HCT116 (cell line): Measurements from ENCODE around the gene CYSTM1. TPM values are rescaled to one million over a fixed set of nuclear protein-coding genes. Genes with fewer than 3 reads are reported as not detected.

Source experiments
- ATAC-seq: fragments of 200-7000 bp; cut with Tn5 transposase; 2 replicates; pipeline ENCODE4 v1.9.1; 2020; ENCODE audit warnings: mild to moderate bottlenecking, moderate library complexity
- BruUV-seq: library from RNA; stranded (reverse); fragments of 400-500 nt; replicated peaks from 2 replicates; lab custom pipeline; 2021; lab: Mats Ljungman, UMichigan
- CTCF ChIA-PET: fragments of 300-600 bp; sonication (Branson Sonifier 250); formaldehyde crosslinking; loops from one replicate; lab custom pipeline; 2021; ENCODE audit warnings: antibody characterized with exemption; lab: Charles Lee
- POLR2A ChIA-PET: fragments of 300-600, 350-600 bp; sonication (Branson Sonifier 250); formaldehyde crosslinking; loops from one replicate; lab custom pipeline; 2021; ENCODE audit warnings: antibody characterized with exemption; lab: Charles Lee
- RAD21 ChIA-PET, 2 experiments: fragments of 300-600 bp; sonication (Branson Sonifier 250); formaldehyde crosslinking; loops; one replicate each; lab custom pipeline; 2023; ENCODE audit warnings: low total read pairs in 2 of 2; ENCODE audit not compliant: uncharacterized antibody in 2 of 2, unreplicated experiment in 2 of 2, low non-redundant PET in 1 of 2; lab: Charles Lee
- DNase-seq: peaks from one replicate; pipeline ENCODE4 v3.0.0-alpha.2; 2010; ENCODE audit warnings: low read depth, low spot score
- H2AFZ ChIP-seq: fragments of 200-600 bp; shearing (Covaris generic), sonication (generic); 2 replicates; pipeline ENCODE4 v1.6.1; 2017; ENCODE audit warnings: low read depth, mixed run types, mixed read lengths, antibody characterized with exemption, low read length; ENCODE audit not compliant: poor library complexity, severe bottlenecking
- H3K27ac ChIP-seq: 2 replicates; pipeline ENCODE4 v1.5.1; 2012; ENCODE audit warnings: low read depth, low read length
- H3K27me3 ChIP-seq: fragments of 200-600 bp; sonication (generic); 2 replicates; pipeline ENCODE4 v1.6.1; 2016; ENCODE audit warnings: mixed run types, low read length, mixed read lengths; ENCODE audit not compliant: insufficient read depth
- H3K36me3 ChIP-seq, 2 experiments: fragments of 200-500 bp in 1 of 2; fragments of 200-600 bp in 1 of 2; sonication (Bioruptor generic) in 1 of 2; sonication (generic) in 1 of 2; 2 replicates each; pipeline versions ENCODE4 v1.5.1 to v1.6.1; 2014 to 2016; ENCODE audit warnings: low read length in 2 of 2, inconsistent platforms in 1 of 2, mixed read lengths in 1 of 2, mixed run types in 1 of 2; ENCODE audit not compliant: insufficient read depth in 2 of 2, control insufficient read depth in 1 of 2
- H3K4me1 ChIP-seq, 2 experiments: fragments of 200-600 bp in 1 of 2; sonication (generic) in 1 of 2; 2 replicates each; pipeline versions ENCODE4 v1.5.1 to v1.6.1; 2012 to 2017; ENCODE audit warnings: low read length in 2 of 2, inconsistent platforms in 1 of 2, mild to moderate bottlenecking in 1 of 2, mixed read lengths in 1 of 2, mixed run types in 1 of 2, moderate library complexity in 1 of 2; ENCODE audit not compliant: insufficient read depth in 2 of 2, control insufficient read depth in 1 of 2
- H3K4me2 ChIP-seq: fragments of 200-600 bp; sonication (generic); 2 replicates; pipeline ENCODE4 v1.6.1; 2017; ENCODE audit warnings: mixed run types, low read length, mixed read lengths
- H3K4me3 ChIP-seq, 2 experiments: fragments of 200-600 bp in 1 of 2; sonication (generic) in 1 of 2; replicated peaks in 1 of 2; 2 replicates each; pipeline ENCODE4 v1.5.1; 2011 to 2016; ENCODE audit warnings: low read length in 2 of 2, control low read depth in 1 of 2, low read depth in 1 of 2, mild to moderate bottlenecking in 1 of 2, mixed read lengths in 1 of 2, mixed run types in 1 of 2
- H3K79me2 ChIP-seq: fragments of 200-600 bp; sonication (generic); 2 replicates; pipeline ENCODE4 v1.6.1; 2017; ENCODE audit warnings: mild to moderate bottlenecking, mixed run types, low read length, moderate library complexity, mixed read lengths; ENCODE audit not compliant: insufficient read depth
- H3K9ac ChIP-seq: fragments of 200-600 bp; sonication (generic); 2 replicates; pipeline ENCODE4 v1.6.1; 2016; ENCODE audit warnings: low read length, mixed read lengths
- H3K9me2 ChIP-seq: fragments of 200-600 bp; sonication (generic), shearing (Covaris generic); 2 replicates; pipeline ENCODE4 v1.6.1; 2017; ENCODE audit warnings: mixed run types, mild to moderate bottlenecking, moderate library complexity; ENCODE audit not compliant: insufficient read depth
- H3K9me3 ChIP-seq, 2 experiments: fragments of 200-500 bp in 1 of 2; fragments of 200-600 bp in 1 of 2; sonication (Bioruptor generic) in 1 of 2; sonication (generic) in 1 of 2; 2 replicates each; pipeline ENCODE4 v1.6.1; 2014 to 2017; ENCODE audit warnings: low read length in 2 of 2, mixed read lengths in 2 of 2, inconsistent platforms in 1 of 2, low read depth in 1 of 2, mild to moderate bottlenecking in 1 of 2, mixed run types in 1 of 2, moderate library complexity in 1 of 2; ENCODE audit not compliant: control insufficient read depth in 1 of 2, insufficient read depth in 1 of 2
- H4K20me1 ChIP-seq: fragments of 200-600 bp; sonication (generic), shearing (Covaris generic); 2 replicates; pipeline ENCODE4 v1.6.1; 2017; ENCODE audit warnings: mixed run types, mild to moderate bottlenecking, moderate library complexity; ENCODE audit not compliant: insufficient read depth
- CEBPB ChIP-seq: IDR thresholded peaks from 2 replicates; pipeline ENCODE4 v1.6.1; 2012; ENCODE audit warnings: low read depth
- EZH2phosphoT487 ChIP-seq: fragments of 200-600 bp; IDR thresholded peaks from 2 replicates; pipeline ENCODE4 v1.6.1; 2018; ENCODE audit warnings: antibody characterized with exemption, borderline replicate concordance
- FOSL1 ChIP-seq: IDR thresholded peaks from 2 replicates; pipeline ENCODE4 v1.6.1; 2012; ENCODE audit warnings: low read depth
- POLR2AphosphoS5 ChIP-seq: IDR thresholded peaks from 2 replicates; pipeline ENCODE4 v1.6.1; 2011; ENCODE audit warnings: mild to moderate bottlenecking, low read depth, low read length, moderate library complexity
- RAD21 ChIP-seq: IDR thresholded peaks from 2 replicates; pipeline ENCODE4 v1.6.1; 2012; ENCODE audit warnings: low read depth, mild to moderate bottlenecking
- SIN3A ChIP-seq: IDR thresholded peaks from 2 replicates; pipeline ENCODE4 v1.6.1; 2012; ENCODE audit warnings: low read depth
- TCF7L2 ChIP-seq: IDR thresholded peaks from 2 replicates; pipeline ENCODE4 v1.7.0; 2011; ENCODE audit warnings: borderline replicate concordance, inconsistent platforms; ENCODE audit not compliant: insufficient read depth, insufficient read length; ENCODE audit errors: extremely low read depth
- intact Hi-C: fragments of 100-400 bp; cut with micrococcal nuclease; formaldehyde crosslinking; loops from 2 replicates; pipeline ENCODE4 v1.10.0; 2022
- total RNA-seq: library from RNA; stranded (reverse); gene quantifications from one replicate; pipeline ENCODE4 v1.2.1, GENCODE V29; 2021; ENCODE audit not compliant: unreplicated experiment
- TF ChIP-seq, protein P1 (sequence below): IDR thresholded peaks from 2 replicates; pipeline ENCODE4 v1.6.1; 2012; ENCODE audit warnings: low read depth
- TF ChIP-seq, protein P2 (sequence below), 3 experiments: fragments of 200-600 bp in 1 of 3; sonication (generic) in 1 of 3; IDR thresholded peaks in 2 of 3; conservative IDR thresholded peaks in 1 of 3; 2 replicates each; pipeline ENCODE4 v1.5.1; 2012 to 2017; ENCODE audit warnings: low read depth in 2 of 3, low read length in 2 of 3, antibody characterized with exemption in 1 of 3, borderline replicate concordance in 1 of 3, control low read depth in 1 of 3, mild to moderate bottlenecking in 1 of 3, mixed read lengths in 1 of 3, mixed run types in 1 of 3, moderate library complexity in 1 of 3; ENCODE audit not compliant: insufficient read depth in 1 of 3
- TF ChIP-seq, protein P3 (sequence below): IDR thresholded peaks from 2 replicates; pipeline ENCODE4 v1.6.1; 2012
- TF ChIP-seq, protein P4 (sequence below): IDR thresholded peaks from 2 replicates; pipeline ENCODE4 v1.6.1; 2012

CYSTM1 gene
- total RNA-seq, 1 experiment from 2014 or later: 56.0 TPM

DNA sequence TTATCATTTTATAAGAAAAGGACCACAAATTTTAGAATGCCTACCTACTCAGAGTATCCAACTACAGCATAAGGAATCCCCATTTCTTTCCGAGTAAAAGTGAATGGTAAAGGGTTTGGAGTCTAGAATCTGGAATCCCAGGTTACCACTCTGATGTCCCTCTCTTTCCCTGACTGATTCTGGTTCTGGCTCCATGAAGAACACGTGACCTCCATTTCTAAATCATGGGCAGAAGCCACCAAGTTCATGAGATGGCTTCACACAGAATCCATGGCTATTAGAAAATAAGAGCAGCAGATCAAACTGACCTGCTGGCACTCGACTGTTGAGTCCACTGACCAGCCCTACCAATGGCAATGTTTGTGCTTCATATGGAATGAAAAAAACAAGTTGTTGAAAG lies 87.2 kb downstream of the CYSTM1 start (continued):
- TF ChIP-seq, protein P1, sequence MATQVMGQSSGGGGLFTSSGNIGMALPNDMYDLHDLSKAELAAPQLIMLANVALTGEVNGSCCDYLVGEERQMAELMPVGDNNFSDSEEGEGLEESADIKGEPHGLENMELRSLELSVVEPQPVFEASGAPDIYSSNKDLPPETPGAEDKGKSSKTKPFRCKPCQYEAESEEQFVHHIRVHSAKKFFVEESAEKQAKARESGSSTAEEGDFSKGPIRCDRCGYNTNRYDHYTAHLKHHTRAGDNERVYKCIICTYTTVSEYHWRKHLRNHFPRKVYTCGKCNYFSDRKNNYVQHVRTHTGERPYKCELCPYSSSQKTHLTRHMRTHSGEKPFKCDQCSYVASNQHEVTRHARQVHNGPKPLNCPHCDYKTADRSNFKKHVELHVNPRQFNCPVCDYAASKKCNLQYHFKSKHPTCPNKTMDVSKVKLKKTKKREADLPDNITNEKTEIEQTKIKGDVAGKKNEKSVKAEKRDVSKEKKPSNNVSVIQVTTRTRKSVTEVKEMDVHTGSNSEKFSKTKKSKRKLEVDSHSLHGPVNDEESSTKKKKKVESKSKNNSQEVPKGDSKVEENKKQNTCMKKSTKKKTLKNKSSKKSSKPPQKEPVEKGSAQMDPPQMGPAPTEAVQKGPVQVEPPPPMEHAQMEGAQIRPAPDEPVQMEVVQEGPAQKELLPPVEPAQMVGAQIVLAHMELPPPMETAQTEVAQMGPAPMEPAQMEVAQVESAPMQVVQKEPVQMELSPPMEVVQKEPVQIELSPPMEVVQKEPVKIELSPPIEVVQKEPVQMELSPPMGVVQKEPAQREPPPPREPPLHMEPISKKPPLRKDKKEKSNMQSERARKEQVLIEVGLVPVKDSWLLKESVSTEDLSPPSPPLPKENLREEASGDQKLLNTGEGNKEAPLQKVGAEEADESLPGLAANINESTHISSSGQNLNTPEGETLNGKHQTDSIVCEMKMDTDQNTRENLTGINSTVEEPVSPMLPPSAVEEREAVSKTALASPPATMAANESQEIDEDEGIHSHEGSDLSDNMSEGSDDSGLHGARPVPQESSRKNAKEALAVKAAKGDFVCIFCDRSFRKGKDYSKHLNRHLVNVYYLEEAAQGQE: no peak
- TF ChIP-seq CEBPB (no peak), SIN3A (no peak), TCF7L2 (no peak), EZH2phosphoT487 (no peak), RAD21 (no peak)
- TF ChIP-seq, protein P2, sequence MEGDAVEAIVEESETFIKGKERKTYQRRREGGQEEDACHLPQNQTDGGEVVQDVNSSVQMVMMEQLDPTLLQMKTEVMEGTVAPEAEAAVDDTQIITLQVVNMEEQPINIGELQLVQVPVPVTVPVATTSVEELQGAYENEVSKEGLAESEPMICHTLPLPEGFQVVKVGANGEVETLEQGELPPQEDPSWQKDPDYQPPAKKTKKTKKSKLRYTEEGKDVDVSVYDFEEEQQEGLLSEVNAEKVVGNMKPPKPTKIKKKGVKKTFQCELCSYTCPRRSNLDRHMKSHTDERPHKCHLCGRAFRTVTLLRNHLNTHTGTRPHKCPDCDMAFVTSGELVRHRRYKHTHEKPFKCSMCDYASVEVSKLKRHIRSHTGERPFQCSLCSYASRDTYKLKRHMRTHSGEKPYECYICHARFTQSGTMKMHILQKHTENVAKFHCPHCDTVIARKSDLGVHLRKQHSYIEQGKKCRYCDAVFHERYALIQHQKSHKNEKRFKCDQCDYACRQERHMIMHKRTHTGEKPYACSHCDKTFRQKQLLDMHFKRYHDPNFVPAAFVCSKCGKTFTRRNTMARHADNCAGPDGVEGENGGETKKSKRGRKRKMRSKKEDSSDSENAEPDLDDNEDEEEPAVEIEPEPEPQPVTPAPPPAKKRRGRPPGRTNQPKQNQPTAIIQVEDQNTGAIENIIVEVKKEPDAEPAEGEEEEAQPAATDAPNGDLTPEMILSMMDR (IDR thresholded peaks at IDR 0.05 in 2 of 3, conservative IDR thresholded peaks at IDR 0.05 in 1 of 3; ENCODE audit: borderline replicate concordance in 1 of 3, insufficient read depth in 1 of 3, low read depth in 2 of 3, low read length in 2 of 3): no peak
- TF ChIP-seq, protein P3, sequence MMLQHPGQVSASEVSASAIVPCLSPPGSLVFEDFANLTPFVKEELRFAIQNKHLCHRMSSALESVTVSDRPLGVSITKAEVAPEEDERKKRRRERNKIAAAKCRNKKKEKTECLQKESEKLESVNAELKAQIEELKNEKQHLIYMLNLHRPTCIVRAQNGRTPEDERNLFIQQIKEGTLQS: no peak

DNA sequence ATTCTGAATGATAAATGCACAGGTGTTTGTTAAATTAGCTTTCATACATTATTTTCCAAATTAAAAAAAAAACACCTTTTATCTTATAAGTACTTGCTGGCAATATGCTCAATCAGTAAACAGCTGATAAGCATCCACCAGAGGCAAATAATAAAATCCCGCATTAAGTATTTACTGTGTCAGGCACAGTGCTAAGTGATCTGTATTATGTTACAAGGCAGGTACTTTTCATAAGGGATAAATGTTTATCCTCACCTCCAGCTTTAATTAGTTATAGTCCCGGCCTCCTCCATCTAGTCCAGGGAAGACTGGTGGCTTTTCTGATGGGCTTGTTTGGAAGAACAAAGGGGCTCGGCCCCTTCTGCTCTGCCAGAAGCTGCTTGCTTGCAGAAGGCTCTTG lies 87.9 kb downstream of the CYSTM1 start:
- peaks cover 65% of the 10 kb centered on the region for H3K79me2 ChIP-seq
- H3K9ac ChIP-seq: no peak overlapping the region
- no peaks in the 10 kb centered on the region for H3K36me3 ChIP-seq
- ChIA-PET RAD21 (no interaction called here), POLR2A (interaction anchor here (2.7 kb wide), 1 partner anchor 82 kb away, joined by 24 read pairs; the partner anchor contains the start of gene HBEGF), CTCF (no interaction called here)
- peaks cover 5% of the 10 kb centered on the region; the same call in 1 of the 2 replicates for H4K20me1 ChIP-seq
- no peak overlapping the region for H2AFZ ChIP-seq
- intact Hi-C loops: no loop called here
- H3K4me2 ChIP-seq: no peak overlapping the region
- no peaks in the 10 kb centered on the region for H3K27me3 ChIP-seq
- H3K27ac ChIP-seq: no peak overlapping the region
- ATAC-seq (no peak), DNase-seq (no peak)
- no peak overlapping the region for H3K4me3 ChIP-seq
- BruUV-seq: no TSS peak
- no peaks in the 10 kb centered on the region for H3K9me2 ChIP-seq
- H3K4me1 ChIP-seq: peaks cover 27 to 48% of the 10 kb centered on the region in 2 experiments
- H3K9me3 ChIP-seq: no peaks in the 10 kb centered on the region
- TF ChIP-seq FOSL1 (no peak), CEBPB (no peak), POLR2AphosphoS5 (no peak)
- TF ChIP-seq, protein P2 (IDR thresholded peaks at IDR 0.05 in 2 of 3, conservative IDR thresholded peaks at IDR 0.05 in 1 of 3; ENCODE audit: borderline replicate concordance in 1 of 3, insufficient read depth in 1 of 3, low read depth in 2 of 3, low read length in 2 of 3): no peak
- TF ChIP-seq, protein P4, sequence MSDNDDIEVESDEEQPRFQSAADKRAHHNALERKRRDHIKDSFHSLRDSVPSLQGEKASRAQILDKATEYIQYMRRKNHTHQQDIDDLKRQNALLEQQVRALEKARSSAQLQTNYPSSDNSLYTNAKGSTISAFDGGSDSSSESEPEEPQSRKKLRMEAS: no peak
- TF ChIP-seq, protein P1: no peak
